Adrenal gland (tissue), 5 donors: ENCODE results near the gene LCE4A.

Experiments
- POLR2A ChIP-seq, 2 donors: fragments of 450-650 bp; IDR thresholded peaks; one replicate each; pipeline ENCODE4 v1.6.1; 2017; ENCODE audit warnings: antibody characterized with exemption in 2 of 2, mild to moderate bottlenecking in 2 of 2, moderate library complexity in 1 of 2
- TF ChIP-seq, protein P1 (sequence below), 6 experiments: fragments of 450-650 bp in 4 of 6; fragments of 200-600 bp in 2 of 6; sonication (generic) in 1 of 6; IDR thresholded peaks; 1 replicate in 5 of 6; 2 replicates in 1 of 6; pipeline versions ENCODE4 v1.5.1 to v1.8.0; 2016 to 2021; ENCODE audit warnings: antibody characterized with exemption in 6 of 6, mild to moderate bottlenecking in 2 of 6, moderate library complexity in 1 of 6
- donor health status: DM: no; HTN: no; CAD: no.

DNA sequence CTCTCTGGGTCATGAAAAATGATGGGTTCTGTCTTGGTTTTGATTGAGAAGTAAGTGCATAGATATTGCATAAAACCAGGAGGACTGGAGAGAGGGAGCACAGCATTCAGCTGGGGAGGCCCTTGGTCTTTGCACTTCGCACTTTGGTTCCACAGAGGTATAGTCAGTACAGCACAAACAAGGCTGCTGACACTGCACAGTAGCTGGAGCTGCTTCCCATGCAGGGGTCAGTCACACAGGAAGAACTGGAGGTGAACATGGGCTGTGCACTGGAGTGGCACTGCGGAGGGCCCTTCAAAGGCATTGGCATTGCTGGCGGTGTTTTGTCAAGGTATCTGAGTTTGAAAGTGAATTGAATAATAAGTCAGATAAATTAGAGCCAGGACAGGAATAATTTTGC lies 49.3 kb upstream of the LCE4A start:
- TF ChIP-seq, protein P1, sequence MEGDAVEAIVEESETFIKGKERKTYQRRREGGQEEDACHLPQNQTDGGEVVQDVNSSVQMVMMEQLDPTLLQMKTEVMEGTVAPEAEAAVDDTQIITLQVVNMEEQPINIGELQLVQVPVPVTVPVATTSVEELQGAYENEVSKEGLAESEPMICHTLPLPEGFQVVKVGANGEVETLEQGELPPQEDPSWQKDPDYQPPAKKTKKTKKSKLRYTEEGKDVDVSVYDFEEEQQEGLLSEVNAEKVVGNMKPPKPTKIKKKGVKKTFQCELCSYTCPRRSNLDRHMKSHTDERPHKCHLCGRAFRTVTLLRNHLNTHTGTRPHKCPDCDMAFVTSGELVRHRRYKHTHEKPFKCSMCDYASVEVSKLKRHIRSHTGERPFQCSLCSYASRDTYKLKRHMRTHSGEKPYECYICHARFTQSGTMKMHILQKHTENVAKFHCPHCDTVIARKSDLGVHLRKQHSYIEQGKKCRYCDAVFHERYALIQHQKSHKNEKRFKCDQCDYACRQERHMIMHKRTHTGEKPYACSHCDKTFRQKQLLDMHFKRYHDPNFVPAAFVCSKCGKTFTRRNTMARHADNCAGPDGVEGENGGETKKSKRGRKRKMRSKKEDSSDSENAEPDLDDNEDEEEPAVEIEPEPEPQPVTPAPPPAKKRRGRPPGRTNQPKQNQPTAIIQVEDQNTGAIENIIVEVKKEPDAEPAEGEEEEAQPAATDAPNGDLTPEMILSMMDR (IDR thresholded peaks at IDR 0.05): no peak
- no peak for TF ChIP-seq POLR2A (IDR thresholded peaks at IDR 0.05)
